HepG2 (cell line): ENCODE measurements around the gene NUDT22. TPM values are rescaled to one million over a fixed set of nuclear protein-coding genes. Genes with fewer than 3 reads are reported as not detected.

Experiments
- CEBPB ChIP-seq: IDR thresholded peaks from 2 replicates; pipeline ENCODE4 v1.6.1; 2011; ENCODE audit warnings: low read depth, low read length, improper control_type of control experiment, borderline replicate concordance
- RBM39 ChIP-seq: fragments of 200-400 bp; formaldehyde crosslinking; IDR thresholded peaks from one replicate; pipeline ENCODE4 v1.6.1; 2018; ENCODE audit warnings: antibody characterized with exemption, mild to moderate bottlenecking, low read depth, low read length; ENCODE audit not compliant: poor library complexity, severe bottlenecking
- RFX1 ChIP-seq: fragments of 450-650 bp; IDR thresholded peaks from 2 replicates; pipeline ENCODE4 v1.6.1; 2017
- SETDB1 ChIP-seq: sonication (generic); formaldehyde crosslinking; IDR thresholded peaks from 2 replicates; pipeline ENCODE4 v1.5.1; 2020; ENCODE audit warnings: missing genetic modification reagents, mild to moderate bottlenecking, borderline replicate concordance
- SMC3 ChIP-seq: IDR thresholded peaks from 2 replicates; pipeline ENCODE4 v1.6.1; 2011; ENCODE audit warnings: low read length, improper control_type of control experiment
- XRCC5 ChIP-seq: fragments of 200-400 bp; formaldehyde crosslinking; optimal IDR thresholded peaks from 2 replicates; pipeline ENCODE3; 2017; ENCODE audit warnings: mild to moderate bottlenecking, low read length
- ZNF468 ChIP-seq: sonication (generic); formaldehyde crosslinking; IDR thresholded peaks from 2 replicates; pipeline ENCODE4 v1.8.0; 2022; ENCODE audit warnings: mild to moderate bottlenecking, moderate library complexity, missing genetic modification reagents
- ZNF75D ChIP-seq: sonication (generic); formaldehyde crosslinking; IDR thresholded peaks from 2 replicates; pipeline ENCODE4 v1.8.1; 2023; ENCODE audit warnings: missing genetic modification reagents, mild to moderate bottlenecking, borderline replicate concordance
- ZNF761 ChIP-seq: sonication (generic); formaldehyde crosslinking; conservative IDR thresholded peaks from 2 replicates; pipeline ENCODE4 v1.4.0; 2020; ENCODE audit warnings: mild to moderate bottlenecking, missing genetic modification reagents
- ZNF788 ChIP-seq: sonication (generic); formaldehyde crosslinking; IDR thresholded peaks from 2 replicates; pipeline ENCODE4 v1.5.0; 2020; ENCODE audit warnings: mild to moderate bottlenecking, missing genetic modification reagents, borderline replicate concordance
- ZNF878 ChIP-seq: sonication (generic); formaldehyde crosslinking; IDR thresholded peaks from 2 replicates; pipeline ENCODE4 v1.8.1; 2023; ENCODE audit warnings: mild to moderate bottlenecking, missing genetic modification reagents, moderate library complexity
- polyA plus RNA-seq, 8 experiments: library from polyadenylated mRNA; depleted of rRNA in 3 of 8; stranded (reverse) in 7 of 8; unstranded in 1 of 8; fragments of >200 nt; fragmentation: Illumina TruSeq in 4 of 8; extraction: Trizol in 4 of 8; gene quantifications; 2 replicates each; pipeline versions ENCODE4 v1.2.1 to v1.2.3, GENCODE V29; 2011 to 2016; ENCODE audit warnings: low read depth in 4 of 8, missing spikeins in 1 of 8, mixed read lengths in 1 of 8; ENCODE audit not compliant: insufficient read depth in 1 of 8
- total RNA-seq, 5 experiments: library from RNA; depleted of rRNA; stranded (reverse); fragments of >200 nt; fragmentation: Illumina TruSeq; extraction: Trizol; gene quantifications; 2 replicates each; pipeline ENCODE4 v1.2.3, GENCODE V29; 2016; ENCODE audit warnings: low read depth in 1 of 5
- TF ChIP-seq, protein P1 (sequence below): sonication (generic); formaldehyde crosslinking; IDR thresholded peaks from 2 replicates; pipeline ENCODE4 v1.5.0; 2020; ENCODE audit warnings: missing genetic modification reagents
- TF ChIP-seq, protein P2 (sequence below): sonication (generic); formaldehyde crosslinking; IDR thresholded peaks from 2 replicates; pipeline ENCODE4 v1.4.0; 2020; ENCODE audit warnings: missing genetic modification reagents, borderline replicate concordance
- TF ChIP-seq, protein P3 (sequence below): sonication (generic); formaldehyde crosslinking; IDR thresholded peaks from 2 replicates; pipeline ENCODE4 v1.4.0; 2020; ENCODE audit warnings: mild to moderate bottlenecking, missing genetic modification reagents
- TF ChIP-seq, protein P4 (sequence below): sonication (generic); formaldehyde crosslinking; conservative IDR thresholded peaks from 2 replicates; pipeline ENCODE4 v1.5.0; 2020; ENCODE audit warnings: missing genetic modification reagents
- TF ChIP-seq, protein P5 (sequence below): IDR thresholded peaks from 2 replicates; pipeline ENCODE4 v1.6.1; 2018; ENCODE audit warnings: missing genetic modification reagents, mild to moderate bottlenecking, missing compliant biosample characterization
- TF ChIP-seq, protein P6 (sequence below): sonication (generic); formaldehyde crosslinking; IDR thresholded peaks from 2 replicates; pipeline ENCODE4 v1.4.0; 2020; ENCODE audit warnings: missing genetic modification reagents

Gene NUDT22
- total and polyA plus RNA-seq, 2 of the 13 experiments (the other 11 are each of a cell fraction or from before 2014, with no cell fraction given), result 33.5 to 39.8 TPM

DNA sequence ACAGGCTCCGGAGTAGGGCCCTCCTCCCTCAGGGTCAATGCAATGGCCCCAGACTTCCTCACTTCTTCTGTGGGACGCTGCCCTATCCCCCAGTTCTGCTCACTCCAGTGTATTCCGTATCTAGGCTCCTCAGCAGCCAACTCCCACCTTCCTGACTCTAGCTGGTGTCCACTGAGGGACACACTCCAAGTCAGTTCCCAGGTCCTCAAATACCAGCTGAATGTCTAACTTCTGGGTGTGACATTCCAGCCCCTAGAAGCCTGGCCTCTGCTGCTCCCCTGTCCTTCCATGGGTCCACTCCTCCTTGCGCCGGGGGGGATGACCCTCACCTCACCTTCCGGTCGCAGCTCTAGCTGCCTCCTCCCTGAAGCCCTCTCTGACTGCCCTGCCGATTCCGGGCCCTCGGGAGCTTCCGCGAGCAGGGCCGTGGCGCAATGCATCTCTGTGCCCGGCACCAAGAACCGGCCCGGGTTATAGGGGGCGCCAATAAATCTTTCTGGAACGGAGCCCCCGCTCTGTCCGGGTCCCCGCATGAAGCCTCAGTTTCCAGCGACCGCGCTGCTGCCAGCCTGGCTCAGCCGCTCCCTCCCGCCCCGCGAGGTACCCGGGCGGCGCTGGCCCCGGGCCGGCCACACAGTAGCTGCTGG, 42.9 kb downstream of the NUDT22 start (continued):
- TF ChIP-seq, protein P1, sequence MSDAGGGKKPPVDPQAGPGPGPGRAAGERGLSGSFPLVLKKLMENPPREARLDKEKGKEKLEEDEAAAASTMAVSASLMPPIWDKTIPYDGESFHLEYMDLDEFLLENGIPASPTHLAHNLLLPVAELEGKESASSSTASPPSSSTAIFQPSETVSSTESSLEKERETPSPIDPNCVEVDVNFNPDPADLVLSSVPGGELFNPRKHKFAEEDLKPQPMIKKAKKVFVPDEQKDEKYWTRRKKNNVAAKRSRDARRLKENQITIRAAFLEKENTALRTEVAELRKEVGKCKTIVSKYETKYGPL, result no peak
- TF ChIP-seq ZNF75D (CRISPR knock-in tag) (no peak), CEBPB (0 out of 2 replicates have a peak, but pooled peaks have one; percentile 23), ZNF468 (CRISPR knock-in tag) (no peak), XRCC5 (peak; percentile 27), ZNF878 (CRISPR knock-in tag) (no peak), ZNF788 (CRISPR knock-in tag) (no peak; the same call in 1 of the 2 replicates), RFX1 (no peak), SETDB1 (no peak), SMC3 (no peak), ZNF761 (CRISPR knock-in tag) (no peak), RBM39 (no peak)
- TF ChIP-seq, protein P2, sequence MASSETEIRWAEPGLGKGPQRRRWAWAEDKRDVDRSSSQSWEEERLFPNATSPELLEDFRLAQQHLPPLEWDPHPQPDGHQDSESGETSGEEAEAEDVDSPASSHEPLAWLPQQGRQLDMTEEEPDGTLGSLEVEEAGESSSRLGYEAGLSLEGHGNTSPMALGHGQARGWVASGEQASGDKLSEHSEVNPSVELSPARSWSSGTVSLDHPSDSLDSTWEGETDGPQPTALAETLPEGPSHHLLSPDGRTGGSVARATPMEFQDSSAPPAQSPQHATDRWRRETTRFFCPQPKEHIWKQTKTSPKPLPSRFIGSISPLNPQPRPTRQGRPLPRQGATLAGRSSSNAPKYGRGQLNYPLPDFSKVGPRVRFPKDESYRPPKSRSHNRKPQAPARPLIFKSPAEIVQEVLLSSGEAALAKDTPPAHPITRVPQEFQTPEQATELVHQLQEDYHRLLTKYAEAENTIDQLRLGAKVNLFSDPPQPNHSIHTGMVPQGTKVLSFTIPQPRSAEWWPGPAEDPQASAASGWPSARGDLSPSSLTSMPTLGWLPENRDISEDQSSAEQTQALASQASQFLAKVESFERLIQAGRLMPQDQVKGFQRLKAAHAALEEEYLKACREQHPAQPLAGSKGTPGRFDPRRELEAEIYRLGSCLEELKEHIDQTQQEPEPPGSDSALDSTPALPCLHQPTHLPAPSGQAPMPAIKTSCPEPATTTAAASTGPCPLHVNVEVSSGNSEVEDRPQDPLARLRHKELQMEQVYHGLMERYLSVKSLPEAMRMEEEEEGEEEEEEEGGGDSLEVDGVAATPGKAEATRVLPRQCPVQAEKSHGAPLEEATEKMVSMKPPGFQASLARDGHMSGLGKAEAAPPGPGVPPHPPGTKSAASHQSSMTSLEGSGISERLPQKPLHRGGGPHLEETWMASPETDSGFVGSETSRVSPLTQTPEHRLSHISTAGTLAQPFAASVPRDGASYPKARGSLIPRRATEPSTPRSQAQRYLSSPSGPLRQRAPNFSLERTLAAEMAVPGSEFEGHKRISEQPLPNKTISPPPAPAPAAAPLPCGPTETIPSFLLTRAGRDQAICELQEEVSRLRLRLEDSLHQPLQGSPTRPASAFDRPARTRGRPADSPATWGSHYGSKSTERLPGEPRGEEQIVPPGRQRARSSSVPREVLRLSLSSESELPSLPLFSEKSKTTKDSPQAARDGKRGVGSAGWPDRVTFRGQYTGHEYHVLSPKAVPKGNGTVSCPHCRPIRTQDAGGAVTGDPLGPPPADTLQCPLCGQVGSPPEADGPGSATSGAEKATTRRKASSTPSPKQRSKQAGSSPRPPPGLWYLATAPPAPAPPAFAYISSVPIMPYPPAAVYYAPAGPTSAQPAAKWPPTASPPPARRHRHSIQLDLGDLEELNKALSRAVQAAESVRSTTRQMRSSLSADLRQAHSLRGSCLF (CRISPR knock-in tag), result no peak
- TF ChIP-seq, protein P3, sequence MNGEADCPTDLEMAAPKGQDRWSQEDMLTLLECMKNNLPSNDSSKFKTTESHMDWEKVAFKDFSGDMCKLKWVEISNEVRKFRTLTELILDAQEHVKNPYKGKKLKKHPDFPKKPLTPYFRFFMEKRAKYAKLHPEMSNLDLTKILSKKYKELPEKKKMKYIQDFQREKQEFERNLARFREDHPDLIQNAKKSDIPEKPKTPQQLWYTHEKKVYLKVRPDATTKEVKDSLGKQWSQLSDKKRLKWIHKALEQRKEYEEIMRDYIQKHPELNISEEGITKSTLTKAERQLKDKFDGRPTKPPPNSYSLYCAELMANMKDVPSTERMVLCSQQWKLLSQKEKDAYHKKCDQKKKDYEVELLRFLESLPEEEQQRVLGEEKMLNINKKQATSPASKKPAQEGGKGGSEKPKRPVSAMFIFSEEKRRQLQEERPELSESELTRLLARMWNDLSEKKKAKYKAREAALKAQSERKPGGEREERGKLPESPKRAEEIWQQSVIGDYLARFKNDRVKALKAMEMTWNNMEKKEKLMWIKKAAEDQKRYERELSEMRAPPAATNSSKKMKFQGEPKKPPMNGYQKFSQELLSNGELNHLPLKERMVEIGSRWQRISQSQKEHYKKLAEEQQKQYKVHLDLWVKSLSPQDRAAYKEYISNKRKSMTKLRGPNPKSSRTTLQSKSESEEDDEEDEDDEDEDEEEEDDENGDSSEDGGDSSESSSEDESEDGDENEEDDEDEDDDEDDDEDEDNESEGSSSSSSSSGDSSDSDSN (CRISPR knock-in tag), result no peak
- TF ChIP-seq, protein P4, sequence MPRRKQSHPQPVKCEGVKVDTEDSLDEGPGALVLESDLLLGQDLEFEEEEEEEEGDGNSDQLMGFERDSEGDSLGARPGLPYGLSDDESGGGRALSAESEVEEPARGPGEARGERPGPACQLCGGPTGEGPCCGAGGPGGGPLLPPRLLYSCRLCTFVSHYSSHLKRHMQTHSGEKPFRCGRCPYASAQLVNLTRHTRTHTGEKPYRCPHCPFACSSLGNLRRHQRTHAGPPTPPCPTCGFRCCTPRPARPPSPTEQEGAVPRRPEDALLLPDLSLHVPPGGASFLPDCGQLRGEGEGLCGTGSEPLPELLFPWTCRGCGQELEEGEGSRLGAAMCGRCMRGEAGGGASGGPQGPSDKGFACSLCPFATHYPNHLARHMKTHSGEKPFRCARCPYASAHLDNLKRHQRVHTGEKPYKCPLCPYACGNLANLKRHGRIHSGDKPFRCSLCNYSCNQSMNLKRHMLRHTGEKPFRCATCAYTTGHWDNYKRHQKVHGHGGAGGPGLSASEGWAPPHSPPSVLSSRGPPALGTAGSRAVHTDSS (CRISPR knock-in tag), result no peak
- TF ChIP-seq, protein P5, sequence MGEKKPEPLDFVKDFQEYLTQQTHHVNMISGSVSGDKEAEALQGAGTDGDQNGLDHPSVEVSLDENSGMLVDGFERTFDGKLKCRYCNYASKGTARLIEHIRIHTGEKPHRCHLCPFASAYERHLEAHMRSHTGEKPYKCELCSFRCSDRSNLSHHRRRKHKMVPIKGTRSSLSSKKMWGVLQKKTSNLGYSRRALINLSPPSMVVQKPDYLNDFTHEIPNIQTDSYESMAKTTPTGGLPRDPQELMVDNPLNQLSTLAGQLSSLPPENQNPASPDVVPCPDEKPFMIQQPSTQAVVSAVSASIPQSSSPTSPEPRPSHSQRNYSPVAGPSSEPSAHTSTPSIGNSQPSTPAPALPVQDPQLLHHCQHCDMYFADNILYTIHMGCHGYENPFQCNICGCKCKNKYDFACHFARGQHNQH, result no peak
- TF ChIP-seq, protein P6, sequence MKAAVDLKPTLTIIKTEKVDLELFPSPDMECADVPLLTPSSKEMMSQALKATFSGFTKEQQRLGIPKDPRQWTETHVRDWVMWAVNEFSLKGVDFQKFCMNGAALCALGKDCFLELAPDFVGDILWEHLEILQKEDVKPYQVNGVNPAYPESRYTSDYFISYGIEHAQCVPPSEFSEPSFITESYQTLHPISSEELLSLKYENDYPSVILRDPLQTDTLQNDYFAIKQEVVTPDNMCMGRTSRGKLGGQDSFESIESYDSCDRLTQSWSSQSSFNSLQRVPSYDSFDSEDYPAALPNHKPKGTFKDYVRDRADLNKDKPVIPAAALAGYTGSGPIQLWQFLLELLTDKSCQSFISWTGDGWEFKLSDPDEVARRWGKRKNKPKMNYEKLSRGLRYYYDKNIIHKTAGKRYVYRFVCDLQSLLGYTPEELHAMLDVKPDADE (CRISPR knock-in tag), result no peak
